ENCODE measurements around the gene SETX. TPM values are rescaled to one million over a fixed set of nuclear protein-coding genes. Genes with fewer than 3 reads are reported as not detected.

SETX gene
- total and polyA plus RNA-seq, 11 donors, result 11.7 to 42.5 (median 27.5) TPM

GRCh38 chr9:132288966-132289365 is 65.8 kb downstream of the SETX start:
- no peak for DNase-seq
- 55 to 67% (median 60%) methylated on average over 2 of the region's 2 CpGs for WGBS, 4 donors
- H3K27ac ChIP-seq, result peak overlapping the region in 5 of 12 donors; percentile 4 to 44 (median 8)
- TF ChIP-seq POLR2A (IDR thresholded peaks at IDR 0.05), result no peak
- TF ChIP-seq CTCF (IDR thresholded peaks at IDR 0.05), result no peak
- no peak overlapping the region for H3K4me3 ChIP-seq
- no peaks in the 10 kb centered on the region for H3K27me3 ChIP-seq
- ATAC-seq, result no peak
- no peaks in the 10 kb centered on the region for H3K9me3 ChIP-seq
- intact Hi-C loops (cut with DNase I), result loop anchor here in 1 of 10 donors (5.0 to 10.0 kb wide), 2 partner anchors 53 to 1144 kb away; no protein-coding TSS in a partner anchor
- H3K36me3 ChIP-seq, result peaks cover 0 to 95% (median 50%) of the 10 kb centered on the region in 9 donors
- peaks cover 0 to 22% (median 15%) of the 10 kb centered on the region in 12 donors for H3K4me1 ChIP-seq

- no peak overlapping the region for H3K4me3 ChIP-seq
- intact Hi-C loops (cut with DNase I), result loop anchor here in 1 of 10 donors (5.0 to 10.0 kb wide), 2 partner anchors 54 to 1144 kb away; no protein-coding TSS in a partner anchor
- ATAC-seq (no peak), DNase-seq (no peak)
- H3K36me3 ChIP-seq, result peaks cover 0 to 97% (median 55%) of the 10 kb centered on the region in 9 donors
- peaks cover 0 to 21% (median 15%) of the 10 kb centered on the region in 12 donors for H3K4me1 ChIP-seq
- H3K9me3 ChIP-seq, result no peaks in the 10 kb centered on the region
- TF ChIP-seq CTCF (IDR thresholded peaks at IDR 0.05) (no peak), POLR2A (IDR thresholded peaks at IDR 0.05) (no peak)
- H3K27ac ChIP-seq, result peak overlapping the region in 4 of 12 donors; percentile 4 to 44 (median 7)
- no peaks in the 10 kb centered on the region for H3K27me3 ChIP-seq
- 0 to 5% (median 3%) methylated on average over 1 of the region's 1 CpG for WGBS, 4 donors
These were observed 66.4 kb downstream of the SETX start for GRCh38 chr9:132288361-132288760.

GRCh38 chr9:132287256-132287760 is 67.5 kb downstream of the SETX start:
- Histone ChIP-seq H3K4me3 (no peak overlapping the region), H3K9me3 (no peaks in the 10 kb centered on the region), H3K27ac (no peak overlapping the region), H3K36me3 (peaks cover 0 to 99% (median 59%) of the 10 kb centered on the region in 9 donors), H3K27me3 (no peaks in the 10 kb centered on the region), H3K4me1 (peaks cover 0 to 20% (median 15%) of the 10 kb centered on the region in 12 donors)
- ATAC-seq, result no peak
- no peak for DNase-seq
- 71 to 78% (median 78%) methylated on average over 3 of the region's 3 CpGs for WGBS, 4 donors
- TF ChIP-seq CTCF (IDR thresholded peaks at IDR 0.05), result no peak
- TF ChIP-seq POLR2A (IDR thresholded peaks at IDR 0.05), result no peak
- intact Hi-C loops (cut with DNase I), result loop anchor here in 1 of 10 donors (5.0 to 10.0 kb wide), 2 partner anchors 55 to 1143 kb away; no protein-coding TSS in a partner anchor

- Histone ChIP-seq H3K4me1 (peaks cover 0 to 12% (median 9%) of the 10 kb centered on the region in 12 donors), H3K9me3 (no peaks in the 10 kb centered on the region), H3K27ac (no peak overlapping the region), H3K36me3 (peaks cover 0 to 100% (median 92%) of the 10 kb centered on the region in 9 donors), H3K4me3 (no peak overlapping the region), H3K27me3 (no peaks in the 10 kb centered on the region)
- TF ChIP-seq POLR2A (IDR thresholded peaks at IDR 0.05) (no peak), CTCF (IDR thresholded peaks at IDR 0.05) (no peak)
- DNase-seq, result no peak
- 71 to 86% (median 83%) methylated on average over 7 of the region's 7 CpGs for WGBS, 4 donors
- no peak for ATAC-seq
- intact Hi-C loops (cut with DNase I), result loop anchor here in 1 of 10 donors (10.0 kb wide), 1 partner anchor 1139 kb away; no protein-coding TSS in a partner anchor
These were observed 70.9 kb downstream of the SETX start for GRCh38 chr9:132283863-132284262.

Measured in heart left ventricle (tissue), 16 donors.